Stimulated activated CD8-positive, alpha-beta memory T cell treated with anti-CD3 and anti-CD28 coated beads, Interleukin-2, amount 100 ng/mL, for 1 hour (primary cell): ENCODE results near the gene SERF1B.
"Not testable (repeated sequence)": the region's sequence is repeated elsewhere in the genome, so short reads cannot be mapped to it uniquely, and the experiment has no call there.

ENCODE experiments used
- DNase-seq, 2 donors: peaks; one replicate each; pipeline ENCODE4 v3.0.0-alpha.2; 2020; ENCODE audit warnings: low read depth in 2 of 2

SERF1B gene

DNA sequence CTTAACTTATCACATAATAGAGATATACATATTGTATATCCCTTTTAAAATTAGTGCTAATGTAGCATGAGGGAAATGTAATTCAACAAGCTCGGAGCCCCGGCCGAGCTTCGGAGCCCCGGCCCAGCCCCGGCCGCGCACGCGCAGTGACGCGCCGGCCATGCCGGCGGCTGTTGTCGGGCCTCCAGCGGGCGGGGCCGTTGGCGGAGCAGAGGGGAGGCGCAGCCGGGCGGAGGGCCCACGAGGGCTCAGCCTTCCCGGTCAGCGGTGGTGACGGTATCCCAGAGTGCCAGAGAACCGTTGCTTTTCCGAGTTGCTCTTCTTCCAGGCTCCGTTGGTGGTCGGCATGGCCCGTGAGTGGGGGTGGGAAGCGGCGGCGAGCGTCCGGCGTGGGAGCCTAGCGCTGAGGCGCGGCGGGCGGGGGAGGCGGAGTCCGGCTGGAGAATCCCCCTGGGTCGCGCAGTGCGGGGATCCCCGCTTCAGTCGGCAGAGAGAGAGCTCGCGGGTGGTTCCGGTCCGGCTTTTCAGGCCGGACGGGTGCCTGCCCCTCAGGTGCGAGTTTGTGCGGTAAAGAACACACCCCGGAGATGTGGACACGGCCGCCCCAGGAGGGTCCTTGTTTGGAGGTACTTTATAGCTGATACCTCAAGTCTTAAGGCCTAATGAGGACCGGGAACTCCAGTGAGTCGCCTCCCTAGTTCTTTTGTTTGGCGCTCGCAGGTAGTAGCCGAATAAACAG is at the start of gene SERF1B:
Gene SERF1B (plus strand): TSS at position 146 of the 739 bp plus-strand sequence. CDS start 201 bp downstream, at position 347.
- DNase-seq = not testable (repeated sequence)

DNA sequence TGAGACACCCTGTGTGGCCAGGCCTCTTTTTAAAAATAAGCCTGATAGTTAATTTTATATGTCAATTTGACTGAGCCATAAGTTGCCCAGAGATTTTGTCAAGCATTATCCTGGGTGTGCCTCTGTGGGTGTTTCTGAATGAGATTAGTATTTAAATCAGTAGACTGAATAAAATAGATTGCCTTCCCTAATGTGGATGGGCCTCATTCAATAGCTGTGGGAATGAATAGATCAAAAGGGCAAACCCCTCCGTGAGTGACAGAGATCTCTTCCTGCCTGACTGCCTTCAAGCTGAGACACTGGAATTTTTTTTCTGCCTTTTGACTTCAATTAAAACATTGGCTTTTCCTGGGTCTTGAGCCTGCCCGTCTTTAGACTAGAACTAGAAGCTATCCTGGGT is 33.3 kb upstream of the SERF1B start:
- DNase-seq = not testable (repeated sequence)

DNA sequence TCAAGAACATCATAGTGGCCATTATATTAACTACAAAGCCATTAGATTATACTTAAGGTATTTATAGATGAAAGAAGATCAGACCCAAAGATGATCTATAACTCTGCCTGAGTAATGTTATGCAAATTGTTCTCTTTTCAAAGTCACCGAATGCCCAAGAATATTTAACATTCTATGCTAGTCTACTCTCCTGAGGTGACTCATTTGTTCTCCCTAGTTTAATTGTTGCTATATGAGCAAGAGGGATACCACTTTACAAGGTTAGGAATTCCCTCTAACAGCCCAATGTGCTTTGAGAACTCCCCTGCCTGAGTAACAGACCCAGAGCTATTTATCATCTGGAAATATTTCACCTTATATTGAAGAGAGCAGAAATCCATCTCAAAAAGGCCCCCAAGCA is 29.5 kb upstream of the SERF1B start:
- not testable (repeated sequence) for DNase-seq

DNA sequence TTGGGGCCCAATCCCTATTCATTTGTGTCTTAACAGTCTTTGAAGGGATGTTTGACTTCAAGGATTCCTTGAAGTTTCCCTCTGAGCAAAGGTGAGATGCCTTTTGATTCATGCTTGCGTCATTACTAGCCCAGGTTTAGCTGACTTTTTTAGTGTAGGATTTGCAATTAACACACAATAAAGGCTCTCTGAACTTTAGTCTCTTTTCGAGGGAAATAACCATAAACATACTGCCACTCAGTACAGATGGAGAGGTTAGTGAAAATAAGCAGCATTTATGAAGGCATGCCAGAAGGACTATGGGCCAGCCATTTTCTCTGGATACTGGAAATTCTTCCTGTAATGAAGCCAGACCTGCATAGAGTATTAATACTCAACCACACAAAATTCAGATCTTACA is 4.4 kb upstream of the SERF1B start:
- DNase-seq = not testable (repeated sequence)

DNA sequence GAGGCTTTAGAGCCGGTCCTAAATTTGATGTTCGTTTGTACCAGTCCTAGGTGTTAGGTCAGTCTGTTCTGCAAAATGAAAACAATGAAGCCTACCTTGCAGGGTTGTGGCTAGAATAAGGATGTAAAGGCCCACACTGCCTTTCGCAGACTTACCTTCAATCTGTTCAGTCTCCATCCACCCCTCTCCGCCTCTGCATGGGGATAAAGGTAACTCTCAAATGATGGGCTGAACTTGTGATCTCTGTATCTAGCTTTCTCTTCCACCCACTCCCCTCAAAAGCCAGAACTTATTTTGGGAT is 744 bp downstream of the SERF1B start:
- DNase-seq = not testable (repeated sequence)

DNA sequence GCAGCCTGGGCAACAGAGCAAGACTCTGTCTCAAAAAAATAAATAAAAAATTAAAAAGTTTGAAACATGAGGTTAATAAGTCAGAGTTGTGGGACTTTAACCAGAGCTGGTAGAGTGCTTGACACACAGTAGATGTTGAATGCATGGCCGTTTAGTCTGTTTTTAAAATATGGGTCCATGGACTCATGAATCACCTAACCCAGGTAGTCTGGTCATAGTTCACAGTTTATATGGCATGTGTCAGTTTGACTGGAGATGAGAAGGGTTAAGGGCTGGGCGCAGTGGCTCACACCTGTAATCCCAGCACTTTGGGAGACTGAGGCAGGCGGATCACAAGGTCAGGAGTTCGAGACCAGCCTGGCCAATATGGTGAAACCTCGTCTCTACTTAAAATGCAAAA is 6.2 kb downstream of the SERF1B start:
- DNase-seq = not testable (repeated sequence)

DNA sequence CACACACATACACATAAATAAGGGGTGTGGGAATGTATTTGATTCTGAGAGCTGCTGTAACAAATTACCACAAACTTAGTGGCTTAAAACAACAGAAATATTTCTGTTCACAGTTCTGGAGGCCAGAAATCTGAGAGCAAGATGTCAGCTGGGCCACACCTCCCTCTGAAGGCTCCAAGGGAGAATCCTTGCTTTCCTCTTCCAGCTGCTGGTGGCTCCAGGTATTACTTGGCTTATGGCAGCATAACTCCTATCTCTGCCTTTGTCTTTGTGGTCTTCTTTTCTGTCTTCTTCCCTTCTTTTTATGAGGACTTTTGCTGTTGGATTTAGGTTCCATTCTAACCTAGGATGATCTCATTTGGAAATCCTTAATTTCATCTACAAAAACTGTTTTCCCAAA is 16.4 kb downstream of the SERF1B start:
- not testable (repeated sequence) for DNase-seq

DNA sequence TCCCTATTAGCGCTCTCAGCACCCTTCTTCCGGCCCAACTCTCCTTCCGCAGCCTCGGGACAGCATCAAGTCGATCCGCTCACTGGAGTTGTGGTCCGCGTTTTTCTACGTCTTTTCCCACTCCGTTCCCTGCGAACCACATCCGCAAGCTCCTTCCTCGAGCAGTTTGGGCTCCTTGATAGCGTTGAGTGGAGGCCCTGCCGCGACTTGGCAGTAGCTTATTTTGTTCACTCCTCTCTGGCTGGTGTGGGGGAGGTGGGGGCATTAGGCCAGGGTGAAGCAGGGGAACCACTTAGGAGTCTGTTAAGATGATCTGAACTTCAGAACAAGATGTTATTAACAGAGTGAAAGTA is 24.7 kb downstream of the SERF1B start:
- DNase-seq = not testable (repeated sequence)

DNA sequence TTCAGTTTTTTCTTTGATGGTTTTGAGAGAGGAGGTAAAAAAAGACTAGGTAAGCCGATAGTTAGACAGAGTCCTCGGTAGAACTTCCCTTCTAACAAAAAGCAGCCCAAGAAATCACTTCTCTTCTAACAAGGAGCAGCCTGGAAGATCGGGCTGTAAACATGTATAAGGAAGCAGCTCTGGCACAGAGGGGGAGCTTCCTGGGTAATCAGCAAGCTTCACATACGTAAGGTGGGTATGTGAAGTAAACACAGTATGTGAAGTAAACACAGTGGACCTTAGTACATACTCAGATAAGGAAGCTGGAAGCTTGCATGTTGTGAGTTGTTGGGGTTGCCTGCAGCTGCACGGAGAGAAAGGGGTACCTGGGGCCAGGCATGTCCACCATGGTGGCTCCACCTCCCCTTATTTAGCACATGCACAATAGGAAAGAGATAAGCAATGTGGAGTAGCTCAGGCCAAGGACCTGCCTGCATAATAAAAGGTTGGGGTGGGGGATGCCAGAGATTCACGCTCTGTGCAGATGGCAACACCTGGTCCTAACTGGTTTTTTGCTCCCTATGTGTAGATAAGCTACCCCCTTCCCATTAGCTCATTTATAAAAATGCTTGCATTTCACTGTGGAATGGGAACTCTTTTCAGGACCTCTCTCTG is 31.4 kb downstream of the SERF1B start:
- not testable (repeated sequence) for DNase-seq

DNA sequence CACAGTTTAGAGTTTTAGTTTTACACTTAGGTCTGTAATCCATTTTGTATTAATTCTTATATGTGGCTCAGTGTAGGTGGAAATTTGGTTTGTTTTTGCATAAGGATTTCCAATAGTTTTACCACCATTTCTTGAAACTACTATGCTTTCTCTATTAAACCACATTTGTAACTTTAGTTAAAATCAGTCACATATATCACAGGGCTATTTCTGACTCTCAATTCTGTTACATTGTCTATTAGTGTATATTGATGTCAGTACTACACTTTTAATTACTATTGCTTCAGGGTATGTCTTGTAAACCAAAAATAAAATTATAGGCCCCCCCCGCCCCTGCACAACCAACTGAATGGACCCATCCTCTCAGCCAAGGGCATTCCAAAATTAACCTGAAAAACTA is 32.1 kb downstream of the SERF1B start:
- not testable (repeated sequence) for DNase-seq

DNA sequence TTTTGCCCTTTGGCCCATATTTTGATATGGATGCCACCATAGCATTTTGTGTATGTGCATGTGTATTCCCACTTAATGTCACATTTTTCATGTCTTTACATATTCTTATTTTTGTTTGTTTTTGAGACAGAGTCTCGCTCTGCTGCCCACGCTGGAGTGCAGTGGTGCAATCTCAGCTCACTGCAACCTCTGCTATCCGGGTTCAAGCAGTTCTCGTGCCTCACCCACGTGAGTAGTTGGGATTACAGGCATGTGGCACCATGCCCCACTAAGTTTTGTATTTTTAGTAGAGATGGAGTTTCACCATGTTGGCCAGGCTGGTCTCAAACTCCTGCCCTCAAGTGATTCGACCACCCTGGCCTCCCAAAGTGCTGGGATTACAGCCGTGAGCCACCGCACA is 52.6 kb downstream of the SERF1B start:
- not testable (repeated sequence) for DNase-seq

DNA sequence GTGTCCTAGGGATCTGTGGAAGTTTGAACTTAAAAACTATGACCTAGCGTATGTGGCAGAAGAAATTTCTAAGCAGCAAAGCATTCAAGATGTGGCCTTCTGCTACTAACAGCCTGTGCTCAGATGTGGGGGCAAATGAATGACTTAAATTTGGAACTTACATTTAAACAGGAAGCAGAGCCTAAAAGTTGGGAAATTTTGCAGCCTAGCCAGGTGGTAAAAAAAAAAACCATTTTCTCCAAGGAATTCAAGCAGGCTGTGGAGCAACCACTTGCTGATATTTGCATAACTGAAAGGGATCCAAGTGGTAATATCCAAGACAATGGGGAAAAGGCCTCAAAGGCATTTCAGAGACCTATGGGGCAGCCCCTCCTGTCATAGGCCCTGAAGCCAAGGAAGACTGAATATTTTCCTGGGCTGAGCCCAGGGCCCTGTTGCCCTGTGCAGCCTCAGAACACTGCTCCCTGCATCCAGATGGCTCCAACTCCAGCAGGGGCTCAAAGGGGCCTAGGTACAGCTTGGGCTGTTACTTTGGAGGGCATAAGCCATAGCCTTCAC is 63.9 kb downstream of the SERF1B start:
- not testable (repeated sequence) for DNase-seq

DNA sequence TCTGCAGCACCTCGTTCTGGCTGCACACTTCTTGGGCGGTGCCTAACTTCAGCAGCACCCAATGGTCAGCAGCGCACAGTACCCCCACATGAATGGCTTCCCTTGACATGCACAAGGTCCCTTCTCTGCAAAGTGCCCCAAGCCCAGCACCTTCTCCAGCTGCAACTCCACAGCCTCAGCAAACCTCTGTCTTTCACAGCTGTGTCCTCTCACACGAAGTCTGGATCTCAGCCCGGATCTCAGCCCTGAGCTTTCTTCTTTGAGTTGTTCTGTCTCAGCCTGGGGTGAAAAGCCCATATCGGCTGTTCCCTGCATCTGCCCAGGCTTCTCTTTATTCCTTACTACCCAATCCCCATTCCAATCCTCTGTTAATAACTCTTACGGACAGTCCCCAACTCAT is 66.7 kb downstream of the SERF1B start:
- not testable (repeated sequence) for DNase-seq
